ENCODE measurements around the gene PIK3R5. TPM values are rescaled to one million over a fixed set of nuclear protein-coding genes. Genes with fewer than 3 reads are reported as not detected.

Gene PIK3R5
- total RNA-seq, 1 experiment from 2014 or later = 5.9 TPM

DNA sequence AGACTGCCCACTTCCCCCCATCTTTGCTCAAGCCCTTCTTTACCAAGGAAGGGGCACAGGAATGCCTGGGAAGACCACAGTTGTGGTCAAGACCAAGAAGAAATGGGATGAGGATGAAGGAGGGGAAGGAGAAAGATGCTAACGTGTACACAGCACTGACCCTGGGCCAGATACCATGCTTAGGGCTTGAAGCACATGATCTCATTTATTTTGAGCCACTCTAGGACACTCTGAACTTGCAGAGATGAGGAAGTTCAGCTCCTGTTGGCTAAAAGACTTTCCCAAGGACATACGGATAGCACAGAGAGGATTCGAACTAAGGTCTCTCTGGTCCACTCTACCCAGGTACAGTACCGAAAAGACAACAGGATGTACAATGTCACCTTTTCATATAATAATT, 42.6 kb downstream of the PIK3R5 start:
- peaks cover 5% of the 10 kb centered on the region; the same call in 1 of the 2 replicates for H3K27me3 Mint-ChIP-seq (ENCODE audit: low read depth)
- CTCF ChIA-PET = interaction anchor here (1.2 kb wide), 1 partner anchor 28 kb away, joined by 4 read pairs; no protein-coding TSS in a partner anchor
- no peak overlapping the region for H3K27ac Mint-ChIP-seq
- H3K4me3 Mint-ChIP-seq = no peak overlapping the region
- POLR2A ChIA-PET = no interaction called here
- H3K4me1 Mint-ChIP-seq = no peaks in the 10 kb centered on the region
- no peak for DNase-seq (ENCODE audit: low spot score)
- H3K36me3 Mint-ChIP-seq = peaks cover 6% of the 10 kb centered on the region
- H3K9me3 Mint-ChIP-seq = peaks cover 29% of the 10 kb centered on the region
- no peak for ATAC-seq
- no peak for TF ChIP-seq GTF2I (CRISPR knock-in tag; conservative IDR thresholded peaks at IDR 0.05)
- no peak for TF ChIP-seq MYBL2 (CRISPR knock-in tag; IDR thresholded peaks at IDR 0.05)
- TF ChIP-seq ELF4 (CRISPR knock-in tag; IDR thresholded peaks at IDR 0.05; ENCODE audit: low read depth) = no peak
- TF ChIP-seq SP1 (CRISPR knock-in tag; conservative IDR thresholded peaks at IDR 0.05) = no peak
- TF ChIP-seq, protein P1, sequence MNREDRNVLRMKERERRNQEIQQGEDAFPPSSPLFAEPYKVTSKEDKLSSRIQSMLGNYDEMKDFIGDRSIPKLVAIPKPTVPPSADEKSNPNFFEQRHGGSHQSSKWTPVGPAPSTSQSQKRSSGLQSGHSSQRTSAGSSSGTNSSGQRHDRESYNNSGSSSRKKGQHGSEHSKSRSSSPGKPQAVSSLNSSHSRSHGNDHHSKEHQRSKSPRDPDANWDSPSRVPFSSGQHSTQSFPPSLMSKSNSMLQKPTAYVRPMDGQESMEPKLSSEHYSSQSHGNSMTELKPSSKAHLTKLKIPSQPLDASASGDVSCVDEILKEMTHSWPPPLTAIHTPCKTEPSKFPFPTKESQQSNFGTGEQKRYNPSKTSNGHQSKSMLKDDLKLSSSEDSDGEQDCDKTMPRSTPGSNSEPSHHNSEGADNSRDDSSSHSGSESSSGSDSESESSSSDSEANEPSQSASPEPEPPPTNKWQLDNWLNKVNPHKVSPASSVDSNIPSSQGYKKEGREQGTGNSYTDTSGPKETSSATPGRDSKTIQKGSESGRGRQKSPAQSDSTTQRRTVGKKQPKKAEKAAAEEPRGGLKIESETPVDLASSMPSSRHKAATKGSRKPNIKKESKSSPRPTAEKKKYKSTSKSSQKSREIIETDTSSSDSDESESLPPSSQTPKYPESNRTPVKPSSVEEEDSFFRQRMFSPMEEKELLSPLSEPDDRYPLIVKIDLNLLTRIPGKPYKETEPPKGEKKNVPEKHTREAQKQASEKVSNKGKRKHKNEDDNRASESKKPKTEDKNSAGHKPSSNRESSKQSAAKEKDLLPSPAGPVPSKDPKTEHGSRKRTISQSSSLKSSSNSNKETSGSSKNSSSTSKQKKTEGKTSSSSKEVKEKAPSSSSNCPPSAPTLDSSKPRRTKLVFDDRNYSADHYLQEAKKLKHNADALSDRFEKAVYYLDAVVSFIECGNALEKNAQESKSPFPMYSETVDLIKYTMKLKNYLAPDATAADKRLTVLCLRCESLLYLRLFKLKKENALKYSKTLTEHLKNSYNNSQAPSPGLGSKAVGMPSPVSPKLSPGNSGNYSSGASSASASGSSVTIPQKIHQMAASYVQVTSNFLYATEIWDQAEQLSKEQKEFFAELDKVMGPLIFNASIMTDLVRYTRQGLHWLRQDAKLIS (CRISPR knock-in tag; IDR thresholded peaks at IDR 0.05; ENCODE audit: borderline replicate concordance) = no peak
- TF ChIP-seq, protein P2, sequence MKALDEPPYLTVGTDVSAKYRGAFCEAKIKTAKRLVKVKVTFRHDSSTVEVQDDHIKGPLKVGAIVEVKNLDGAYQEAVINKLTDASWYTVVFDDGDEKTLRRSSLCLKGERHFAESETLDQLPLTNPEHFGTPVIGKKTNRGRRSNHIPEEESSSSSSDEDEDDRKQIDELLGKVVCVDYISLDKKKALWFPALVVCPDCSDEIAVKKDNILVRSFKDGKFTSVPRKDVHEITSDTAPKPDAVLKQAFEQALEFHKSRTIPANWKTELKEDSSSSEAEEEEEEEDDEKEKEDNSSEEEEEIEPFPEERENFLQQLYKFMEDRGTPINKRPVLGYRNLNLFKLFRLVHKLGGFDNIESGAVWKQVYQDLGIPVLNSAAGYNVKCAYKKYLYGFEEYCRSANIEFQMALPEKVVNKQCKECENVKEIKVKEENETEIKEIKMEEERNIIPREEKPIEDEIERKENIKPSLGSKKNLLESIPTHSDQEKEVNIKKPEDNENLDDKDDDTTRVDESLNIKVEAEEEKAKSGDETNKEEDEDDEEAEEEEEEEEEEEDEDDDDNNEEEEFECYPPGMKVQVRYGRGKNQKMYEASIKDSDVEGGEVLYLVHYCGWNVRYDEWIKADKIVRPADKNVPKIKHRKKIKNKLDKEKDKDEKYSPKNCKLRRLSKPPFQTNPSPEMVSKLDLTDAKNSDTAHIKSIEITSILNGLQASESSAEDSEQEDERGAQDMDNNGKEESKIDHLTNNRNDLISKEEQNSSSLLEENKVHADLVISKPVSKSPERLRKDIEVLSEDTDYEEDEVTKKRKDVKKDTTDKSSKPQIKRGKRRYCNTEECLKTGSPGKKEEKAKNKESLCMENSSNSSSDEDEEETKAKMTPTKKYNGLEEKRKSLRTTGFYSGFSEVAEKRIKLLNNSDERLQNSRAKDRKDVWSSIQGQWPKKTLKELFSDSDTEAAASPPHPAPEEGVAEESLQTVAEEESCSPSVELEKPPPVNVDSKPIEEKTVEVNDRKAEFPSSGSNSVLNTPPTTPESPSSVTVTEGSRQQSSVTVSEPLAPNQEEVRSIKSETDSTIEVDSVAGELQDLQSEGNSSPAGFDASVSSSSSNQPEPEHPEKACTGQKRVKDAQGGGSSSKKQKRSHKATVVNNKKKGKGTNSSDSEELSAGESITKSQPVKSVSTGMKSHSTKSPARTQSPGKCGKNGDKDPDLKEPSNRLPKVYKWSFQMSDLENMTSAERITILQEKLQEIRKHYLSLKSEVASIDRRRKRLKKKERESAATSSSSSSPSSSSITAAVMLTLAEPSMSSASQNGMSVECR (CRISPR knock-in tag; IDR thresholded peaks at IDR 0.05; ENCODE audit: borderline replicate concordance) = no peak
- TF ChIP-seq, protein P3, sequence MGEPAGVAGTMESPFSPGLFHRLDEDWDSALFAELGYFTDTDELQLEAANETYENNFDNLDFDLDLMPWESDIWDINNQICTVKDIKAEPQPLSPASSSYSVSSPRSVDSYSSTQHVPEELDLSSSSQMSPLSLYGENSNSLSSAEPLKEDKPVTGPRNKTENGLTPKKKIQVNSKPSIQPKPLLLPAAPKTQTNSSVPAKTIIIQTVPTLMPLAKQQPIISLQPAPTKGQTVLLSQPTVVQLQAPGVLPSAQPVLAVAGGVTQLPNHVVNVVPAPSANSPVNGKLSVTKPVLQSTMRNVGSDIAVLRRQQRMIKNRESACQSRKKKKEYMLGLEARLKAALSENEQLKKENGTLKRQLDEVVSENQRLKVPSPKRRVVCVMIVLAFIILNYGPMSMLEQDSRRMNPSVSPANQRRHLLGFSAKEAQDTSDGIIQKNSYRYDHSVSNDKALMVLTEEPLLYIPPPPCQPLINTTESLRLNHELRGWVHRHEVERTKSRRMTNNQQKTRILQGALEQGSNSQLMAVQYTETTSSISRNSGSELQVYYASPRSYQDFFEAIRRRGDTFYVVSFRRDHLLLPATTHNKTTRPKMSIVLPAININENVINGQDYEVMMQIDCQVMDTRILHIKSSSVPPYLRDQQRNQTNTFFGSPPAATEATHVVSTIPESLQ (CRISPR knock-in tag; IDR thresholded peaks at IDR 0.05) = no peak

DNA sequence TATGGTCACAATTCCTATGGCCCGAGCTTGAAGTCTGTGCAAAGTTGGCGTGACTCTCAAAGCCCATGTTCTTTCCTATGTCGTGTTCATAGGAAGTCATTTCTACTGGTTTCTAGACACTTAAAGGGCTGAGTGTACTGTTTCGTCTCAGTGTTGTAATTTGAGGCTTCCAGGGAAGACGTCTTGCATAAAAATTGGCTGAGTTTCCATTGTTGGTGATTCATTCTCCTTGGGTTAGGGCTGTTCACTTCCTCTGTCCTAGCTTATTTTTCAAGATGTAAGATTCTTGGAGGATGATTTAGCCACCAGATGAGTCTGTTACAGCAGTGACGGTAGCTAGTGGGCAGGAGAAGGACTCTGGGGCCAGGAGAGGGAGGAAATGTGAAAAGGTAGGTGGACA, 43.1 kb downstream of the PIK3R5 start:
- Mint-ChIP-seq H3K4me3 (no peak overlapping the region), H3K27me3 (ENCODE audit: low read depth) (peaks cover 7% of the 10 kb centered on the region; the same call in 1 of the 2 replicates), H3K9me3 (peaks cover 28% of the 10 kb centered on the region), H3K27ac (no peak overlapping the region), H3K36me3 (peaks cover 5% of the 10 kb centered on the region), H3K4me1 (no peaks in the 10 kb centered on the region)
- TF ChIP-seq MXD4 (CRISPR knock-in tag; IDR thresholded peaks at IDR 0.05; ENCODE audit: borderline replicate concordance) = no peak
- no peak for TF ChIP-seq SMAD4 (CRISPR knock-in tag; IDR thresholded peaks at IDR 0.05)
- TF ChIP-seq, protein P4, sequence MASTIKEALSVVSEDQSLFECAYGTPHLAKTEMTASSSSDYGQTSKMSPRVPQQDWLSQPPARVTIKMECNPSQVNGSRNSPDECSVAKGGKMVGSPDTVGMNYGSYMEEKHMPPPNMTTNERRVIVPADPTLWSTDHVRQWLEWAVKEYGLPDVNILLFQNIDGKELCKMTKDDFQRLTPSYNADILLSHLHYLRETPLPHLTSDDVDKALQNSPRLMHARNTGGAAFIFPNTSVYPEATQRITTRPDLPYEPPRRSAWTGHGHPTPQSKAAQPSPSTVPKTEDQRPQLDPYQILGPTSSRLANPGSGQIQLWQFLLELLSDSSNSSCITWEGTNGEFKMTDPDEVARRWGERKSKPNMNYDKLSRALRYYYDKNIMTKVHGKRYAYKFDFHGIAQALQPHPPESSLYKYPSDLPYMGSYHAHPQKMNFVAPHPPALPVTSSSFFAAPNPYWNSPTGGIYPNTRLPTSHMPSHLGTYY (CRISPR knock-in tag; IDR thresholded peaks at IDR 0.05) = no peak
- TF ChIP-seq NR3C1 (CRISPR knock-in tag; conservative IDR thresholded peaks at IDR 0.05; ENCODE audit: low read depth) = no peak
- TF ChIP-seq SP1 (CRISPR knock-in tag; conservative IDR thresholded peaks at IDR 0.05) = no peak
- ATAC-seq (no peak), DNase-seq (ENCODE audit: low spot score) (no peak)
- ChIA-PET POLR2A (no interaction called here), CTCF (interaction anchor here (1.2 kb wide), 1 partner anchor 27 kb away, joined by 4 read pairs; no protein-coding TSS in a partner anchor)

Data from WTC11 (cell line).